Stimulated activated CD4-positive, alpha-beta T cell treated with anti-CD3 and anti-CD28 coated beads, Interleukin-12 subunit alpha, Interleukin-12 subunit beta, amount 100 ng/mL, for 4 hours (primary cell): ENCODE measurements around the gene AK8.

ENCODE experiments used
- DNase-seq: peaks from one replicate; pipeline ENCODE4 v3.0.0-alpha.2; 2020

The AK8 gene

GRCh38 chr9:132887181-132888120 lies 9.4 kb upstream of the AK8 start:
- no peak for DNase-seq

- DNase-seq, result no peak
Observed at GRCh38 chr9:132886334-132886725, 8.2 kb upstream of the AK8 start.

- DNase-seq, result no peak
Observed at GRCh38 chr9:132885720-132886333, 7.7 kb upstream of the AK8 start.

- no peak for DNase-seq
Observed at GRCh38 chr9:132883349-132884294, 5.5 kb upstream of the AK8 start.

GRCh38 chr9:132882616-132883015 lies 4.5 kb upstream of the AK8 start:
- DNase-seq, result no peak

GRCh38 chr9:132881826-132882225 lies 3.7 kb upstream of the AK8 start:
- no peak for DNase-seq

- DNase-seq, result no peak
Observed at GRCh38 chr9:132880324-132880661, 2.2 kb upstream of the AK8 start.

- no peak for DNase-seq
Observed at GRCh38 chr9:132879457-132880323, 1.6 kb upstream of the AK8 start.

- DNase-seq, result peak; percentile 33
Observed at GRCh38 chr9:132878695-132879456, 792 bp upstream of the AK8 start, which contains the start of gene SPACA9. Gene SPACA9, plus strand, starts transcription at chr9:132878898. Its CDS starts 5,050 bp downstream, at chr9:132883948.

GRCh38 chr9:132877458-132877823 lies 643 bp downstream of the AK8 start:
- DNase-seq, result no peak

GRCh38 chr9:132876849-132877248 lies 1.2 kb downstream of the AK8 start:
- no peak for DNase-seq

- DNase-seq, result no peak
Observed at GRCh38 chr9:132875159-132875558, 2.9 kb downstream of the AK8 start.

GRCh38 chr9:132873403-132873802 lies 4.7 kb downstream of the AK8 start:
- no peak for DNase-seq

- no peak for DNase-seq
Observed at GRCh38 chr9:132869266-132869665, 8.8 kb downstream of the AK8 start.

- no peak for DNase-seq
Observed at GRCh38 chr9:132866898-132867297, 11.2 kb downstream of the AK8 start.

GRCh38 chr9:132864691-132865090 lies 13.4 kb downstream of the AK8 start:
- no peak for DNase-seq

GRCh38 chr9:132864277-132864676 lies 13.8 kb downstream of the AK8 start:
- no peak for DNase-seq

GRCh38 chr9:132863096-132863495 lies 15.0 kb downstream of the AK8 start:
- no peak for DNase-seq

- DNase-seq, result no peak
Observed at GRCh38 chr9:132862533-132862932, 15.6 kb downstream of the AK8 start.

GRCh38 chr9:132861666-132862065 lies 16.4 kb downstream of the AK8 start:
- DNase-seq, result no peak

- no peak for DNase-seq
Observed at GRCh38 chr9:132858751-132859150, 19.3 kb downstream of the AK8 start.
